DND-41 (cell line): ENCODE results near the gene LCNL1.

Source experiments
- EZH2 ChIP-seq: IDR thresholded peaks from 3 replicates; pipeline ENCODE4 v1.6.1; 2012; ENCODE audit warnings: borderline replicate concordance, low read depth, mild to moderate bottlenecking, moderate library complexity, low read length, inconsistent platforms; ENCODE audit not compliant: severe bottlenecking
- TF ChIP-seq, protein P1 (sequence below): IDR thresholded peaks from 2 replicates; pipeline ENCODE4 v1.5.1; 2012; ENCODE audit warnings: borderline replicate concordance, low read length, moderate library complexity, mild to moderate bottlenecking; ENCODE audit not compliant: poor library complexity, severe bottlenecking; ENCODE audit errors: extremely low read depth

- TF ChIP-seq, protein P1, sequence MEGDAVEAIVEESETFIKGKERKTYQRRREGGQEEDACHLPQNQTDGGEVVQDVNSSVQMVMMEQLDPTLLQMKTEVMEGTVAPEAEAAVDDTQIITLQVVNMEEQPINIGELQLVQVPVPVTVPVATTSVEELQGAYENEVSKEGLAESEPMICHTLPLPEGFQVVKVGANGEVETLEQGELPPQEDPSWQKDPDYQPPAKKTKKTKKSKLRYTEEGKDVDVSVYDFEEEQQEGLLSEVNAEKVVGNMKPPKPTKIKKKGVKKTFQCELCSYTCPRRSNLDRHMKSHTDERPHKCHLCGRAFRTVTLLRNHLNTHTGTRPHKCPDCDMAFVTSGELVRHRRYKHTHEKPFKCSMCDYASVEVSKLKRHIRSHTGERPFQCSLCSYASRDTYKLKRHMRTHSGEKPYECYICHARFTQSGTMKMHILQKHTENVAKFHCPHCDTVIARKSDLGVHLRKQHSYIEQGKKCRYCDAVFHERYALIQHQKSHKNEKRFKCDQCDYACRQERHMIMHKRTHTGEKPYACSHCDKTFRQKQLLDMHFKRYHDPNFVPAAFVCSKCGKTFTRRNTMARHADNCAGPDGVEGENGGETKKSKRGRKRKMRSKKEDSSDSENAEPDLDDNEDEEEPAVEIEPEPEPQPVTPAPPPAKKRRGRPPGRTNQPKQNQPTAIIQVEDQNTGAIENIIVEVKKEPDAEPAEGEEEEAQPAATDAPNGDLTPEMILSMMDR, result no peak
- no peak for TF ChIP-seq EZH2
Measured at GRCh38 chr9:136994888-136995230, 12.1 kb downstream of the LCNL1 start.
